Kidney (tissue), 14 donors: Measurements from ENCODE around the gene PTH1R. TPM values are rescaled to one million over a fixed set of nuclear protein-coding genes. Genes with fewer than 3 reads are reported as not detected.

Source experiments
- DNase-seq, 5 donors: peaks; one replicate each; pipeline ENCODE4 v3.0.0-alpha.2; 2013 to 2020
- FAIRE-seq: peaks from 2 replicates; lab custom pipeline; 2012; peaks lifted over from hg19 to GRCh38; lab: Jason Lieb, UNC
- H3K27ac ChIP-seq, 2 donors: one replicate each; pipeline ENCODE4 v1.7.0; 2013; ENCODE audit warnings: low read depth in 2 of 2, low read length in 2 of 2, inconsistent platforms in 1 of 2
- H3K27me3 ChIP-seq: one replicate; pipeline ENCODE4 v1.7.1; 2013; ENCODE audit warnings: low read length, inconsistent platforms; ENCODE audit not compliant: control insufficient read depth, insufficient read depth
- H3K36me3 ChIP-seq, 3 donors: one replicate each; pipeline versions ENCODE4 v1.7.0 to v1.7.1; 2013; ENCODE audit warnings: low read length in 3 of 3, control low read depth in 1 of 3, inconsistent platforms in 1 of 3; ENCODE audit not compliant: insufficient read depth in 3 of 3, control insufficient read depth in 2 of 3
- H3K4me1 ChIP-seq, 3 donors: one replicate each; pipeline versions ENCODE4 v1.7.0 to v1.7.1; 2013; ENCODE audit warnings: low read length in 3 of 3, inconsistent platforms in 1 of 3, low read depth in 1 of 3; ENCODE audit not compliant: control insufficient read depth in 2 of 3, insufficient read depth in 2 of 3
- H3K4me3 ChIP-seq, 3 donors: one replicate each; pipeline versions ENCODE4 v1.7.0 to v1.8.1; 2013; ENCODE audit warnings: low read length in 3 of 3, control low read depth in 1 of 3, inconsistent platforms in 1 of 3
- H3K9ac ChIP-seq, 3 donors: one replicate each; pipeline versions ENCODE4 v1.7.0 to v1.7.1; 2013; ENCODE audit warnings: low read length in 3 of 3, control low read depth in 1 of 3, inconsistent platforms in 1 of 3
- H3K9me3 ChIP-seq, 3 donors: one replicate each; pipeline versions ENCODE4 v1.7.0 to v1.7.1; 2013; ENCODE audit warnings: low read length in 3 of 3, control low read depth in 1 of 3, inconsistent platforms in 1 of 3; ENCODE audit not compliant: control insufficient read depth in 2 of 3, insufficient read depth in 1 of 3
- CTCF ChIP-seq: IDR thresholded peaks from 3 replicates; pipeline ENCODE4 v1.5.1; 2012; ENCODE audit warnings: mild to moderate bottlenecking, moderate library complexity, borderline replicate concordance; ENCODE audit not compliant: insufficient read depth; ENCODE audit errors: extremely low read depth
- intact Hi-C: fragments of 100-400 bp; cut with DNase I; formaldehyde crosslinking; loops from one replicate; pipeline ENCODE4 v1.11.1; 2022
- polyA plus RNA-seq: library from polyadenylated mRNA; stranded (reverse); fragments of 350-450 nt; fragmentation: Illumina TruSeq; extraction: RNeasy Lipid Tissue Mini Kit (QIAGEN cat#74804); gene quantifications from one replicate; pipeline ENCODE4 v1.2.3, GENCODE V29; 2014; ENCODE audit warnings: low read depth, low replicate concordance; ENCODE audit not compliant: insufficient read depth
- total RNA-seq: library from RNA; stranded (reverse); fragmentation: NEBNext Ultra II Directional; extraction: Animal tissue kit (Norgen Biotek cat#: 25700); gene quantifications from one replicate; pipeline ENCODE4 v1.2.1, GENCODE V29; 2021
- donor health status: control.
- donor health status: control.
- donor health status: control.
- donor health status: control.
- donor health status: control.
- donor health status: DM: yes; HTN: yes; CAD: no.
- donor health status: Normal renal cell carcinoma (clear cell type).

The PTH1R gene
- total and polyA plus RNA-seq, 2 donors from 2014 or later: 286 to 1,885 TPM

GRCh38 chr3:46852839-46853355 lies 24.6 kb upstream of the PTH1R start:
- Histone ChIP-seq H3K4me3 (no peak overlapping the region), H3K27me3 (no peaks in the 10 kb centered on the region), H3K27ac (no peak overlapping the region), H3K9me3 (no peaks in the 10 kb centered on the region), H3K9ac (no peak overlapping the region), H3K4me1 (no peaks in the 10 kb centered on the region), H3K36me3 (no peaks in the 10 kb centered on the region)
- peak in 3 of 5 donors; percentile 4 to 57 (median 26) for DNase-seq
- TF ChIP-seq CTCF: no peak
- no peak for FAIRE-seq
- intact Hi-C loops: no loop called here

DNA sequence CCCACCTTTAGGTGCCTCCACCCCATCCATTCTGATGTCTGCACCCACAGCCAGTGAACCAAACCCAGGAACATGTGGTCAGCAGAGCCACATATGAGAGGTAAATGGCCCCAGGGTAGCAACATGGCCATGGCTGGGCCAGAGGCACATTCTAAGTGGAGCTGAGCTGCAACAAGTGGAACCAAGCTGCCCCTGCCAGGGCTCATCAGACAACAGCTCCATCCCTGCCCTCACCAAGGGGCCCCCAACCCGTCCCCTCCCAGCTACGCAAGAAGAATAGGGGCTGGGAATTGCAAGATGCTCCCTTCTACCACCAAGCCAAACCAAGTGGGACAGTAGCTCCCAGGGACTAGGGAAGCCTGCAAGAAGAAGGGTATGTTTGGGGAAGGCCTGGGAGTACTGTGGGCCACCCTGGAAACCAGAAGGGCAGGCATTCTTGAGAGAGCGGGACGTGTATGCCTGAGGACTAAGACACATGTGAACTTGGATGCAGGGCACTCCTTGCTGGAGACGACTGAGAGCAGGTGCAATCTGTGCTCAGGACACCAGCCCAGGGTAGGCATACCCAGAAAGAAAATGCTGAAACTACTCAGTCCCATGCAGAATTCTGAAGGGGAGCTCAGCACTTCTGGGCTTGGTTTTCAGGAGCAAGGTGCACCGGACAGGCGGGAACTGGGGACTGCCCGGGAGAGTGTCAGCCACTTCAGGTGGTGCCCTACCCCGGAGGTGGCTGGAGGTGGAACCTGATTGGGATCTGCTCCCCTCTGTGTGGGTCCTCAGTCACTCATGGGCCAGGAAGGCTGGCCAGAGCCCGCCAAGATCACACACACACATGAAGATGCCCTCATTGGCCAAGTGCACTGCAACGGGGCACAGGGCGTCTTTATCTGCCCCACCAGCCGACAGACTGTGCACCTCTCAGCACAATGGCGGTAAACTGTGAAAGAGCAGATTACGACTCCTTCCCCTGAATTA lies 23.8 kb upstream of the PTH1R start:
- H3K9me3 ChIP-seq: no peaks in the 10 kb centered on the region
- no peak for FAIRE-seq
- no peaks in the 10 kb centered on the region for H3K4me1 ChIP-seq
- no peak overlapping the region for H3K4me3 ChIP-seq
- H3K27ac ChIP-seq: no peak overlapping the region
- no peak for TF ChIP-seq CTCF
- no peaks in the 10 kb centered on the region for H3K27me3 ChIP-seq
- H3K36me3 ChIP-seq: no peaks in the 10 kb centered on the region
- intact Hi-C loops: no loop called here
- no peak overlapping the region for H3K9ac ChIP-seq
- peak in 3 of 5 donors; percentile 5 to 43 (median 27) for DNase-seq

- no peaks in the 10 kb centered on the region for H3K36me3 ChIP-seq
- H3K4me3 ChIP-seq: no peak overlapping the region
- H3K9me3 ChIP-seq: no peaks in the 10 kb centered on the region
- no peaks in the 10 kb centered on the region for H3K27me3 ChIP-seq
- intact Hi-C loops: no loop called here
- no peak overlapping the region for H3K27ac ChIP-seq
- no peak for TF ChIP-seq CTCF
- FAIRE-seq (no peak), DNase-seq (peak in 3 of 5 donors; percentile 8 to 60 (median 23))
- peaks cover 0 to 5% (median 3%) of the 10 kb centered on the region in 3 donors for H3K4me1 ChIP-seq
- H3K9ac ChIP-seq: no peak overlapping the region
Observed at GRCh38 chr3:46854555-46854991, 22.9 kb upstream of the PTH1R start.
